K562 (cell line): ENCODE results near the gene PPP1R3E. TPM values are rescaled to one million over a fixed set of nuclear protein-coding genes. Genes with fewer than 3 reads are reported as not detected.

Source experiments
- BMI1 ChIP-seq: fragments of 150-350 bp; IDR thresholded peaks from 2 replicates; pipeline ENCODE4 v1.6.1; 2014; ENCODE audit warnings: low read length
- DNMT1 ChIP-seq: fragments of 450-650 bp; IDR thresholded peaks from 2 replicates; pipeline ENCODE4 v1.6.1; 2016; ENCODE audit warnings: antibody characterized with exemption, mild to moderate bottlenecking
- E2F6 ChIP-seq, 2 experiments: IDR thresholded peaks; 2 replicates each; pipeline ENCODE4 v1.6.1; 2011; ENCODE audit warnings: borderline replicate concordance in 1 of 2, control low read depth in 1 of 2, low read depth in 1 of 2, low read length in 1 of 2, mild to moderate bottlenecking in 1 of 2, mixed read lengths in 1 of 2, moderate library complexity in 1 of 2; ENCODE audit not compliant: insufficient read depth in 1 of 2, insufficient read length in 1 of 2, poor library complexity in 1 of 2, severe bottlenecking in 1 of 2; ENCODE audit errors: extremely low read depth in 1 of 2
- EHMT2 ChIP-seq: fragments of 450-650 bp; IDR thresholded peaks from 2 replicates; pipeline ENCODE4 v1.6.1; 2018; ENCODE audit warnings: antibody characterized with exemption
- GTF3C2 ChIP-seq: IDR thresholded peaks from 3 replicates; pipeline ENCODE4 v1.6.1; 2011; ENCODE audit warnings: borderline replicate concordance, mild to moderate bottlenecking, moderate library complexity; ENCODE audit not compliant: insufficient read length; ENCODE audit errors: extremely low read depth
- MAZ ChIP-seq, 2 experiments: fragments of 450-650 bp in 1 of 2; sonication (generic) in 1 of 2; formaldehyde crosslinking; IDR thresholded peaks in 1 of 2; conservative IDR thresholded peaks in 1 of 2; 2 replicates each; pipeline versions ENCODE4 v1.4.0 to v1.5.0; 2020; ENCODE audit warnings: mild to moderate bottlenecking in 1 of 2, missing genetic modification reagents in 1 of 2
- NCOA1 ChIP-seq: fragments of 450-650 bp; IDR thresholded peaks from 2 replicates; pipeline ENCODE4 v1.6.1; 2016; ENCODE audit warnings: low read depth
- NFIC ChIP-seq: fragments of 450-650 bp; IDR thresholded peaks from 2 replicates; pipeline ENCODE4 v1.6.1; 2017; ENCODE audit warnings: mild to moderate bottlenecking, inconsistent platforms
- PKNOX1 ChIP-seq: fragments of 450-650 bp; IDR thresholded peaks from 2 replicates; pipeline ENCODE4 v1.6.1; 2016
- POLR2B ChIP-seq: fragments of 450-650 bp; IDR thresholded peaks from 2 replicates; pipeline ENCODE4 v1.6.1; 2018; ENCODE audit warnings: low read depth; ENCODE audit not compliant: partially characterized antibody
- ZBTB12 ChIP-seq: fragments of 250-450 bp; sonication (Bioruptor Pico); IDR thresholded peaks from 2 replicates; pipeline ENCODE4 v1.4.0; 2020
- ZBTB33 ChIP-seq: sonication (generic); formaldehyde crosslinking; IDR thresholded peaks from 2 replicates; pipeline ENCODE4 v1.8.1; 2023; ENCODE audit warnings: mild to moderate bottlenecking, missing genetic modification reagents
- ZNF311 ChIP-seq: fragments of 250-450 bp; sonication (Bioruptor Pico); IDR thresholded peaks from 2 replicates; pipeline ENCODE4 v1.4.0; 2020; ENCODE audit warnings: mild to moderate bottlenecking, moderate library complexity
- ZNF431 ChIP-seq: sonication (generic); formaldehyde crosslinking; IDR thresholded peaks from 2 replicates; pipeline ENCODE4 v1.8.0; 2022; ENCODE audit warnings: mild to moderate bottlenecking, missing genetic modification reagents
- ZNF586 ChIP-seq: fragments of 450-650 bp; formaldehyde crosslinking; conservative IDR thresholded peaks from 2 replicates; pipeline ENCODE4 v1.4.0; 2020; ENCODE audit warnings: mild to moderate bottlenecking, moderate library complexity
- ZNF75A ChIP-seq: fragments of 450-650 bp; formaldehyde crosslinking; IDR thresholded peaks from 2 replicates; pipeline ENCODE4 v1.4.0; 2020; ENCODE audit warnings: mild to moderate bottlenecking
- polyA plus RNA-seq, 8 experiments: library from polyadenylated mRNA; depleted of rRNA in 4 of 8; stranded (reverse) in 5 of 8; unstranded in 3 of 8; fragments of >200 nt; fragmentation: Nextera tagmentation in 2 of 8; fragmentation: Illumina TruSeq in 1 of 8; extraction: Ambion mirVana in 2 of 8; extraction: Trizol in 1 of 8; gene quantifications; 2 replicates each; pipeline versions ENCODE4 v1.2.1 to v1.2.3, GENCODE V29; 2011 to 2014; ENCODE audit warnings: inconsistent platforms in 1 of 8, missing spikeins in 1 of 8
- total RNA-seq, 7 experiments: library from RNA; depleted of rRNA in 6 of 7; stranded (reverse); fragments of >200 nt in 6 of 7; fragmentation: Illumina TruSeq in 2 of 7; extraction: Trizol in 2 of 7; gene quantifications; 2 replicates each; pipeline versions ENCODE4 v1.2.1 to v1.2.3, GENCODE V29; 2011 to 2021; ENCODE audit warnings: low replicate concordance in 1 of 7

PPP1R3E gene
- total and polyA plus RNA-seq, 9 of the 15 experiments (the other 6 are each of a cell fraction or from before 2014, with no cell fraction given), result 3.2 to 18.4 (median 7.6) TPM

GRCh38 chr14:23320584-23321571, 18.2 kb upstream of the PPP1R3E start, which contains the start of gene PABPN1 (continued):
- TF ChIP-seq E2F6 (IDR thresholded peaks at IDR 0.05; ENCODE audit: borderline replicate concordance in 1 of 2, extremely low read depth in 1 of 2, insufficient read depth in 1 of 2, insufficient read length in 1 of 2, low read depth in 1 of 2, low read length in 1 of 2, poor library complexity in 1 of 2, severe bottlenecking in 1 of 2) (peak; percentile 52 to 66), BMI1 (no peak), ZNF75A (CRISPR knock-in tag) (peak; percentile 18; the same call in 1 of the 2 replicates), NFIC (peak; percentile 58), NCOA1 (peak; percentile 82), POLR2B (peak; percentile 81), ZNF311 (CRISPR knock-in tag) (0 out of 2 replicates have a peak, but pooled peaks have one; percentile 34), ZBTB33 (peak; percentile 45; the same call in 1 of the 2 replicates), GTF3C2 (no peak), EHMT2 (peak; percentile 81; the same call in 1 of the 2 replicates), ZNF586 (no peak), ZBTB12 (CRISPR knock-in tag) (peak; percentile 72; the same call in 1 of the 2 replicates), MAZ (CRISPR knock-in tag; conservative IDR thresholded peaks at IDR 0.05 in 1 of 2, IDR thresholded peaks at IDR 0.05 in 1 of 2) (peak; percentile 35 to 75; a peak in 2 of 4 replicates), PKNOX1 (peak; percentile 100), DNMT1 (0 out of 2 replicates have a peak, but pooled peaks have one; percentile 62), ZNF431 (CRISPR knock-in tag) (no peak)
